Adipose tissue (tissue), 3 donors: ENCODE results near the gene CCDC102A. TPM values are rescaled to one million over a fixed set of nuclear protein-coding genes. Genes with fewer than 3 reads are reported as not detected.

Experiments used
- H3K27ac ChIP-seq: one replicate; pipeline ENCODE4 v1.5.1; 2013; ENCODE audit warnings: low read depth, low read length
- WGBS, 3 donors: extraction: QIAGEN DNeasy Blood & Tissue Kit; methylation state at CpG; one replicate each; pipeline ENCODE4 v1.1.7; 2013; 5-methylcytosine and 5-hydroxymethylcytosine counted together
- polyA plus RNA-seq, 3 donors: library from polyadenylated mRNA; stranded (reverse); fragments of 200-250 nt; gene quantifications; one replicate each; pipeline ENCODE4 v1.2.3, GENCODE V29; 2013
- donor health status: healthy with polysubstance abuse.
- donor health status: Bipolar disorder and iron deficiency.
- donor health status: healthy.

Gene CCDC102A
- polyA plus RNA-seq, 3 donors = 1.9 to 11.5 (median 2.2) TPM

DNA sequence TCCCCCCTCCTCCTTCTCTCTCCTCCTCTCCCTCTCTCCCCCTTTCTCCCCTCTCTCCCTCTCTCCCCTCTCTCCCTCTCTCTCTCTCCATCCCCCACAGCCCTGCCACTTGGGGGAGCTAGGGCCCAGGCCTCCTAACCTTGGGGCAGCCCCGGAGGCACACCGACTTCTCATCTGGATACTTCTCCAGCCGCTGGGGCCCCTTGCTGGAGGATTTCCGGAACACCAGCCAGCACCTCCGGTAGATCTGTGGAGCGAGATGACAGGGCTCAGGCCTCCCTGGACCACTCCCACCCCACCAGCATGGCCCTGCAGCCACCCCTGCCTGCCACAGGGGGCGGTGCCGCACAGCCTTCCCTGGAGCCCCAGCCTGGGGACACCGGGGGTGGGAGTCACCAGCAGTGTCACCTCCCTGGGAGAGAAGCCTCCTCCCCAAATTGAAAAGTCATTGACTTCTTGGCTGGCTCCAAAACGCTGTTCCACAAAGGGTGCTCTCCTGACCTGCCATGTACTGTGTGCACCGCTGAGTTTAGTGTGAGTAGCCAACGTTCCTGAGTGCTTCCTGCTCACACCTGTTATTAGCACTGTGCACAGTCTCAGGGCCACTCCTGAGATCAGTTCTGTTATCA, 60.5 kb downstream of the CCDC102A start:
- 22 to 44% (median 27%) methylated on average over 12 of the region's 12 CpGs for WGBS, 3 donors
- H3K27ac ChIP-seq = no peak overlapping the region

DNA sequence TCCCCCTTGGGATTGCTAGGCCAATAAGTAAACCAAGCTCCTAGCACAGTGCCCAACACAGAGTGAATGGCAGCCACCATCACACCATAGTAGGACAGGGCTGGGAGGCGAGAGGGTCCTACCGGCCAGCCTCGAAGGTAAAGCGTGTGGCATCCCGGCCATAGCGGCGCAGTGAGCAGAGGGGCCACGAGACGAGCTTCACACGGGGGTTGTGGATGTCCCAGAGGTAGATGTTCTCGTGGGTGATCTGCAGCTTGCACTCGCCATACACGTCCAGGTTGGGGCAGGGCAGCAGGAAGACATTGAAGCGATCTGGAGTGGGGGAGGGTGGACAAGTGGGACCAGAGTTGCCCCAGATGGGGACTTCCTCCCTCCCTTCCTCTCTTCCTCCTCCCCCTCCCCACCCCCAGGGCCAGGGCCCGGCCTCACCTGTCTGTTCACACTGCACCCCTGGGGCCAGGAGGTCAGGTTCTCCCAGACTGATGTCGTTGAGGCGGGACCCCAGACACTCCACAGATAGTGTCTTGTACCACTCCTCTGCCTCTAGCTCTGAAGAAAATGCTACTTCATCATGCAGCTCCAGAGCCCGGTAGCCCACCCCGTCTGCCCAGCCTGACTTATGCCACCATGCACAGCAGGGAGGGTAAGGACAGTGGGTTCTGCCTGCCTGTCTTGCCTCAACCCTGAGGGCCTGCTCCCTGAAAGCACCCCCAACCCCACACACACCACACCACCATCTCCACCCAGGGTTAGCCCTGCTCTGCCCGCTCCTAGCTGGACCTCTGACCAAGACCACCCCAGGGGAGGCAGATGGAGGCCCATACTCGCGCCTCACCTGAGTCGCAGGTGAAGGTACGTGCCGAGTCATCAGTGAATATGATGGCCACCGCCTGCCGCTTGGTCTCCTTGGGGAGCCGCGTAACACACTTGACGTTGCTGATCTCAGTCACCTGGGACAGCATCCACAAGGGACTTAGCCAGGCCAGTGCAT, 61.4 kb downstream of the CCDC102A start:
- no peak overlapping the region for H3K27ac ChIP-seq
- WGBS, 3 donors = 74 to 85% (median 74%) methylated on average over 29 to 30 of the region's 30 CpGs

DNA sequence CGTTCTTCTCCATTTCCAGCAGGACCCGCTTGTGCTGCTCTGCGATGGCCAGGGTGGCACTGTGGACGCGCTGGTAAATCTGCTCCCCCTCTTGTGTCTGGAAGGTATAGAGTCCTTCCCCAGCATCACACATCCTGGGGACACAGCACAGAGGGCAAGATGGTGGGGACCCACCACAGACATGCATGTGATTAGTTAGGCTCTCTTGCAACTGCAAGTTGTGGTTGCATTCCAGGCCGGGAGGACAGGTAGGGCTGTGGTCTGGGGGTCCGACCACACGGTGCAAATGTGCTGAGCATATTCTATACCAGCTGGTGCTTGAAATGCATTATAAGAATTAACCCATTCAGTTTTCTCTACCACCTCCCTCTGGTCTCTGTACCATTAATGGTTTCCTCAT, 62.5 kb downstream of the CCDC102A start:
- 78 to 86% (median 83%) methylated on average over 8 of the region's 8 CpGs for WGBS, 3 donors
- H3K27ac ChIP-seq = no peak overlapping the region

DNA sequence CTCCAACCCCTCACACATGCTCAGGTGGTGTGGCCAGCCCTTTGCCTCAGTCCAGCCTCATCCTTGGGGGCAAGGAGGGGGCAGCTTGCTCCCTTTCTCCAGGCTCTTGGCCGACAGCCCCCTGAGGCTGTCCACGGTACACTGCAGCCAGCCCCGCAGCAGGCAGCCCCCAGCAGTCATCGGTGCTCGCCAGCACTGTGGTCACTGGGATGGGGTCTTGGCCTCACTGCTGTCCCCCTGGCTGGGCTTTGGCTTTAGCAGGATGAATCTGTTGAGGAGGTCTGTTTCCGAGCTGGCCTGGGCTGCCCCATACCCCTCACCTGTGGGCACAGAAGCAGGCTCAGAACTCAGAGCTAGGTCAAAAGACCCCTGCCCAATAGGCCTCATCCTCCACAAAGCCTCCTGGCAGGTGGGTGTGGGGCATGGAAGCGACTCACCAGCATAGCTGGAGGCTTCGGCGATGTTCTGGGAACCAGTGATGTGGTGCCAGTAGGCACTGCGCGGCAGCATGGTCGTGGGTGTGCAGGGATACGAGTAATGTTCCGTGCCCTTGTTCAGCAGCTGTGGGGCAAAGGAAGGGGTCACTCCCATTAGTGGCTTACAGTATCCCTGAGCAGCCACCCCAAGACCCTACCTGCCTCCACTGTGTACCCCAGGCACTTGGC, 63.1 kb downstream of the CCDC102A start:
- H3K27ac ChIP-seq = no peak overlapping the region
- WGBS, 3 donors = 91 to 92% (median 92%) methylated on average over 14 of the region's 14 CpGs

DNA sequence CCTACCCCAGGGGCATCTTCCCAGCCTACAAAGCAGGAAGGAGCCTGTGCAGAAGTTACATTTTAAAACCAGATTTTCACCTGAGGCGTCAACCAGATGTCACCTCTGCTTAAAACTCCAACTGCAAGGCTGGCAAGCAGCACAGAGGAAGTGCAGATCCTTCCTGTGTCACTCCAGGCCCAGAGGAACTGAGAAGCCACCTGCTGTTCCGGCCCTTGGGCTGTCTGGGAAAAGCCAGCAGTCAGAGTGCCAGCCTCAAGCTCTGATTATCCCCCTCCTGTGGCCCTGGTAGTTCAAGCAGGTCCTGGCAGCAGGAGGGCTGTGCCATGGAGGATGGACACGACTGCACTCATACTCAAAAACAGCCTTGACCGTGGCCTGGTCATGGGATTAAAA, 63.7 kb downstream of the CCDC102A start:
- WGBS, 3 donors = 43 to 66% (median 48%) methylated on average over 4 of the region's 4 CpGs
- no peak overlapping the region for H3K27ac ChIP-seq

DNA sequence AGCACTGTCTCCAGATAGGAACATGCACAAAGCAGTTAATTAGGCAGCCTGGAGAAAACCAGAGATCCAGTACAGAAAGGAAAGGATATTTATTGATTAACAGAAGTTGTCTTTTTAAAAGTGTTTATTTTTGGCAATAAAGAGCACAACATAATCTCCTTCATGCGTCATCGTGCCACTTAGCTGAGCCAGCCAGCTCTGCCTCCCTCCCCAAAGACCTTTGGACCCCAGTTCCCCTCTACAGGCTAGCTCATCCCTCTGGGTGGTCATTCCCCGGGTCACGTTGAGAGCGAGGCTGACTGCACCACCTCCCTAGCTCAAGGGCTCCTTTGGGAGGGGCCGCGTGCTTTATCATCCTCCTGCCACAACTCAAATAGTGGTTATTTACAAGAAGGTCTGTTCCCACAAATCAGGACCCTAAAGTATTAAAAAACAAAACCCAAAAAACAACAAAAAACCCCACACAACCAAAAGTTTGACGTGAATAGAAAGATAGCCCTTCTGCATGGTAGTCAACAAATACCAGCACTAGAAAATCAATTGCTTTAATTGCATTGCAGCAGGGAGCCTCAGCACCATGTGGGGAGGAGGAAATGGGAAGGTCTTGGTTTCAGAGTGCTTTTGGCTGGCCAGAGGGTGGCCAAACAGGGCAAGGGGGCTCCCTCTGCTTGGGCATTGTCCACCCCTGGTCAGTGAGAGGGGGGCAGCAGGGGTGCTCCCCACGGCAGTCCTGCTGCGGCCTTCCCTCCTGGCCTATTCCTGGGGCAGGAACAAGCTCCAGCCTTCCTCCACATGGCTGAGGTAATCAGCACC, 64.3 kb downstream of the CCDC102A start:
- WGBS, 3 donors = 36 to 74% (median 67%) methylated on average over 10 of the region's 10 CpGs
- no peak overlapping the region for H3K27ac ChIP-seq

DNA sequence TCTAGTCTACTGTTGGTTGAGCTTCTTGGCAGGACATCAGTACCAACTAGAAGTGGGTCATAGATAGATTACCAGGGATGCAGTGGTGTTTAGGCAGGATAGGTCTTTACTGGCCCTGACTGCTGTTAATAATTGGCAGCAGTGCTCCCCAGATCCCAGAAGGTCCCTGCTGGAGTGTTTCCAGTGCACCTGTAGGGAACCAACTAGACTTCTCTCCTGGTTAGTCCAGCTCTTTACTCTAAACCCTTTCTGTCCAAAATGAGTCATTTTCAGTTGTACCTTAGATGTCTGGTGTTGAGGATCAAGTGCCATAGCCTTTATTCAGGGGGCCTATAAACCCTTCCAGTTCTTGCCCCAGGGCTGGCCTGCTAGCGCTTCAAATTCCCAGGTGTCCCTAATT, 65.2 kb downstream of the CCDC102A start:
- WGBS, 3 donors = 98 to 100% (median 100%) methylated on average over 1 of the region's 1 CpG
- no peak overlapping the region for H3K27ac ChIP-seq

DNA sequence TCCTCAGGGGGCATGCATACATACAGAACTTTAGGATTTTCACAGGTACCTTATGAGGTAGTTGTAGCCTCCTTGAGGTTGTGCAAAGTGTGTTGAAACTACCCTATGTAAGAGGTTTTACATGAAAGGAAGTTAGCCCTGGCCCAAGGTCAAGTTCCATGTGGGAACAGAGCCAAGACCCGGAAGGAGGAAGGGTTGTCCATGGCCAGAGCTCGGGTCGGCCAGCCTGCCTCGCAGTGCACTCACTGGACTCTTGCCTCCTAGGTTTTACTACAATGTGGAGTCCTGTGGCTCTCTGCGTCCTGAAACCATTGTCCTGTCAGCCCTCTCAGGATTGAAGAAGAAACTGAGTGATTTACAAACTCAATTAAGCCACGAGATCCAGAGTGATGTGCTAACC, 65.7 kb downstream of the CCDC102A start:
- no peak overlapping the region for H3K27ac ChIP-seq
- WGBS, 3 donors = 17 to 21% (median 20%) methylated on average over 6 of the region's 6 CpGs

DNA sequence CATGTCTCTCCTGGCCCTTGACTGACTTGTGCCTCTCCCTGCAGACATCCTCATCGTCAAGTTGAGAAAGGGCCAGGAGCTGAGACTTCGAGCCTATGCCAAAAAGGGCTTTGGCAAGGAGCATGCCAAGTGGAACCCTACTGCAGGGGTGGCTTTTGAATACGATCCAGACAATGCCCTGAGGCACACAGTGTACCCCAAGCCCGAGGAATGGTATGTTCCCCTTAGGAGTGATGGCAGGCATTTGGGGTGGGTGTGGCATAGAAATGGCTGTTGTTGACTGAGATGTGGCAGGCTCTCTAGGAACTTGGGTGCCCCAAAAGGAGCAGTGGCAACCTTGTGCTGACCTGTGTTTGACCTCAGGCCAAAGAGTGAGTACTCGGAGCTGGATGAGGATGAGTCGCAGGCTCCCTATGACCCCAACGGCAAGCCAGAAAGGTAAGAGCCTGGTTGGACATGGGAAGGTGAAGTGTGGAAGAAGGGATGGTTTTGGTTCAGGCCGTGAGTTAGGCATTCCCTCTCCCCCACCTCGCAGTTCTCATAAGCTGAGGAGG, 66.4 kb downstream of the CCDC102A start:
- WGBS, 3 donors = 78 to 88% (median 82%) methylated on average over 9 of the region's 9 CpGs

DNA sequence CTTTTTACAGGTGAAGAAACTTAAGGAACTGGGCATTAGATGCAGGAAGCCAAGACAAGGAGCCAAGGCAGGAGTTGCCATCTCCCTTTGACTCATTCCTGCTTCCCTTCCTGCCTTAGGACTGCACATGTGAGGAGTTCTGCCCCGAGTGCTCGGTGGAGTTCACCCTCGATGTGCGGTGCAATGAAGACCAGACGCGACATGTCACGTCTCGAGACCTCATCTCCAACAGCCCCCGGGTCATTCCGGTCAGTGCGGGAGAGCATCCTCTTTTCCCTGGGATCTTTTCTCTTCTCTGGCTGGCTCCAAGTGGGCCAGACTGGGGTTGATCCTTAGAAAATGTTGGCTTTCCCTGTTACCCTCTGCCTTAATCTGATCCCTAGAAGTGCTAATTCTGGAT, 67.3 kb downstream of the CCDC102A start:
- 89 to 95% (median 92%) methylated on average over 11 of the region's 11 CpGs for WGBS, 3 donors
- no peak overlapping the region for H3K27ac ChIP-seq

More for the DNA sequence above, 66.4 kb downstream of the CCDC102A start:
- H3K27ac ChIP-seq = no peak overlapping the region

DNA sequence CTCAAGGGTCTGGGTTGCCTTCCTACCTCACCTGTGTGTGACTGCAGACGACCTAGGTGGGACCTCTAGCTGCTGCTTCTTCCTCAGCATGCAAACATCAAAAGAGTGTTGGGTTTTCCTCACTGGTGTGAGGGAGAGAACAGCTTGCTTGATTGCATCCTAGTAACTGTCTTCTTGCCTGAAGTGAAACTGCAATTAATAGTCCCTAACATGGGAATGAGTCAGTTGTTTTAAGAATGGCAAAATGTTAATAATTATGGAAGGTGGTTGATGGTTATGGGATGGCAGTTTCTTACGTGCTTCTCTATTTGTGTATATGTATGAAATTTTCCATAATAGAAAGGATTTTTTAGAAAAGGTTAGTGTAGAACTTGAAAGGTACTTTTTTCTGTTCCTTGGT, 68.0 kb downstream of the CCDC102A start:
- 89 to 90% (median 89%) methylated on average over 2 of the region's 2 CpGs for WGBS, 3 donors
- no peak overlapping the region for H3K27ac ChIP-seq

DNA sequence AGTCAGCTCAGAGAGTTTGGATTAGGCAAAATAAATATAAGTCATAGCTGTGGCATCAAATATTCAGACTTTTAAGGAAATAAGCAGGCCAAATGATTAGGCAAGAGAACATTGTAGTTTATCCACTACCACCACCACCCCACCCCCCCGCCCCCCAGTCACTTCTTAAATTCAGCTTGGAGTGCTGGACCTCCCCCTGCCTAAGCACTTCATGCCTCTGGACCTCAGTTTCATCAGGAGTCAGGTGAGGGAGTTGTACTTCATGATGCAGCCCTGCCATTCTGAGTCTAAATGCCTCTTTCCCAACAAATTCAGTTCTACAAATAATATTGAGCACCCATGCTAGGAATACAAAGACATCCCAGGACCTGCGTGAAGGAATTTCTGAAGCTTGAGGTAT, 71.8 kb downstream of the CCDC102A start:
- H3K27ac ChIP-seq = no peak overlapping the region
- WGBS, 3 donors = 76 to 97% (median 88%) methylated on average over 2 of the region's 2 CpGs

DNA sequence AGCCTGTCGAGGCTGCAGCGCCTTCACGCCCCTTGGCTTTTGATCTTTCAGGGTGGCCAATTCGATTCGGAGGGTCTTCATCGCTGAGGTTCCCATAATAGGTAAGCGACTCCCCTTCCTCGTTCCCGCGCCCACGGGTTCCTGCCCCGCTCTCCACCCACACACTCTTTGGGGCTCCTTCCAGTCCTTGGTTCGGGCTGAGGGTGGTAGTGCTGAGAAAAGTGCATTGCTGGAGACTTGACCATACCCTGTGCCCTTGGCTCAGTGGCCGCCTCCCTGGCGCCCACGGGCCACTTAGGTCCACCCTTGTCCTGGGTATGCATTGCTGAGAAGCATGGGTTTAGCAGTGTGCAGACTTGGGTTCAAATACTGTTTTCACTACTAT, 73.4 kb downstream of the CCDC102A start:
- no peak overlapping the region for H3K27ac ChIP-seq
- WGBS, 3 donors = 0 to 1% (median 1%) methylated on average over 13 to 16 of the region's 16 CpGs

DNA sequence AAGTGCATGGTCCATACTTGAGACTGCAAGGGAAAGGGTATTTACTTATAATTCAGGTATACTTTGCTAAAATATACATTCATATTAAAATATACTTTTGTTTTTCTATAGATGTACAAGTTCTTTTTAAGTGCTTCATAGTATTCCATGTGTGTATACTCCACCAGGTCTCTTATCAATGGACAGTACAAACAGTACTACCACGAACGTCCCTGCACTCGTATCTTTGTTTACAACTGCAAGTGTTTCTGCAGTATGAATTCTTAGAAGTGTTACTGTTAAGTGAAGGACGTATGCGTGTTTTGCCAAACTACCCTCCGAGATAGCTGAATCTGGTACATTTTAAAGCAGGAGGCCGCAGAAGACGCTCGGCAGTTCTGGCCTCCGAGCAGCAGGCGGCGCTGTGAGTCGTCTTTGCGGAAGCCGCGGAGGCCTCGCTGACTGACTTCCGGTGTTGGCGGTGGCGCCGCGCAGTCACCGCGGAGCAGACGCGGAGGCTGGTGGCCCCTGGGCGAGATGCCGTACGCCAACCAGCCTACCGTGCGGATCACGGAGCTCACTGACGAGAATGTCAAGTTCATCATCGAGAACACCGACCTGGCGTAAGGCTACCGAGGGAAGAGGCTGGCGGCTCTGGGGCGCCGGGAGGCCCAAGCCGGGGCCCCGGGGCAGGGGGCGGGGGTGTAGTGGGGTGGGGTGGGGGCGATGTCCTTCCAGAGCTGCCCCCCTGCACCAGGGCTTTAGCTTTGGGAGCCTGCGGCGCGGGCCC, 74.0 kb downstream of the CCDC102A start, which contains the start of gene POLR2C:
TSS of gene POLR2C (plus strand) at position 471 of the 769 bp plus-strand sequence. CDS start at position 517, 46 bp downstream.
- no peak within 1 kb of the TSS for H3K27ac ChIP-seq
- WGBS, 3 donors = 1 to 2% (median 2%) methylated on average over 40 to 47 of the region's 47 CpGs
